Osteoblast (primary cell): Measurements from ENCODE around the gene PKMYT1. TPM values are rescaled to one million over a fixed set of nuclear protein-coding genes. Genes with fewer than 3 reads are reported as not detected.

Source experiments
- DNase-seq: peaks from one replicate; pipeline ENCODE4 v3.0.0; 2011; ENCODE audit warnings: low spot score, mixed read lengths; ENCODE audit not compliant: insufficient read length; ENCODE audit errors: missing footprints
- H2AFZ ChIP-seq: 2 replicates; pipeline ENCODE4 v1.6.0; 2011; ENCODE audit warnings: mild to moderate bottlenecking, low read length
- H3K27ac ChIP-seq: 2 replicates; pipeline ENCODE4 v1.5.1; 2011; ENCODE audit warnings: mild to moderate bottlenecking, low read depth, low read length, moderate library complexity
- H3K27me3 ChIP-seq: 2 replicates; pipeline ENCODE4 v1.6.0; 2012; ENCODE audit warnings: mild to moderate bottlenecking, control low read depth, inconsistent platforms, low read length, moderate library complexity; ENCODE audit not compliant: insufficient read depth
- H3K36me3 ChIP-seq: 2 replicates; pipeline ENCODE4 v1.5.1; 2011; ENCODE audit warnings: mild to moderate bottlenecking, low read length, control low read depth, moderate library complexity; ENCODE audit not compliant: insufficient read depth
- H3K4me1 ChIP-seq: 2 replicates; pipeline ENCODE4 v1.5.1; 2011; ENCODE audit warnings: mild to moderate bottlenecking, low read length, control low read depth, moderate library complexity; ENCODE audit not compliant: insufficient read depth
- H3K4me2 ChIP-seq: 2 replicates; pipeline ENCODE4 v1.6.0; 2011; ENCODE audit warnings: mild to moderate bottlenecking, low read length; ENCODE audit not compliant: insufficient read depth
- H3K4me3 ChIP-seq: fragments of 200-600 bp; sonication (generic); 3 replicates; pipeline ENCODE4 v1.5.1; 2012; ENCODE audit warnings: mild to moderate bottlenecking, low read length, inconsistent platforms; ENCODE audit not compliant: insufficient read depth
- H3K79me2 ChIP-seq: 2 replicates; pipeline ENCODE4 v1.6.0; 2012; ENCODE audit warnings: mild to moderate bottlenecking, low read length, control low read depth, inconsistent platforms; ENCODE audit not compliant: insufficient read depth
- H3K9me3 ChIP-seq: 2 replicates; pipeline ENCODE4 v1.5.1; 2011; ENCODE audit warnings: low read depth, low read length, control low read depth
- H4K20me1 ChIP-seq: 2 replicates; pipeline ENCODE4 v1.6.0; 2012; ENCODE audit warnings: mild to moderate bottlenecking, low read length, control low read depth; ENCODE audit not compliant: insufficient read depth
- CTCF ChIP-seq: IDR thresholded peaks from 2 replicates; pipeline ENCODE4 v1.5.1; 2011; ENCODE audit warnings: mild to moderate bottlenecking, low read depth, low read length, moderate library complexity; ENCODE audit errors: extremely low read depth
- total RNA-seq: library from RNA; depleted of rRNA; stranded (reverse); fragments of >200 nt; gene quantifications from 2 replicates; pipeline ENCODE4 v1.2.3, GENCODE V29; 2012

The PKMYT1 gene
- total RNA-seq, 1 donor, result 1.4 TPM

- peaks cover 68% of the 10 kb centered on the region for H3K27me3 ChIP-seq
- no peak overlapping the region for H2AFZ ChIP-seq
- no peak overlapping the region for H3K4me2 ChIP-seq
- H4K20me1 ChIP-seq, result no peaks in the 10 kb centered on the region
- H3K27ac ChIP-seq, result no peak overlapping the region
- H3K4me3 ChIP-seq, result no peak overlapping the region
- TF ChIP-seq CTCF, result no peak
- no peaks in the 10 kb centered on the region for H3K36me3 ChIP-seq
- no peaks in the 10 kb centered on the region for H3K79me2 ChIP-seq
- H3K4me1 ChIP-seq, result no peaks in the 10 kb centered on the region
- no peak for DNase-seq
- H3K9me3 ChIP-seq, result no peaks in the 10 kb centered on the region
Measured at GRCh38 chr16:3007059-3007956, 27.1 kb upstream of the PKMYT1 start.

GRCh38 chr16:3004781-3005284 is 24.6 kb upstream of the PKMYT1 start:
- Histone ChIP-seq H3K4me1 (no peaks in the 10 kb centered on the region), H3K4me2 (peak overlapping the region; percentile 60), H3K4me3 (peak overlapping the region; percentile 22), H3K79me2 (no peaks in the 10 kb centered on the region), H3K27me3 (peaks cover 53% of the 10 kb centered on the region), H3K9me3 (no peaks in the 10 kb centered on the region), H3K36me3 (no peaks in the 10 kb centered on the region), H2AFZ (no peak overlapping the region), H3K27ac (no peak overlapping the region), H4K20me1 (no peaks in the 10 kb centered on the region)
- DNase-seq, result no peak
- TF ChIP-seq CTCF, result no peak

- no peaks in the 10 kb centered on the region for H3K36me3 ChIP-seq
- H3K27ac ChIP-seq, result no peak overlapping the region
- no peaks in the 10 kb centered on the region for H3K9me3 ChIP-seq
- no peaks in the 10 kb centered on the region for H3K4me1 ChIP-seq
- no peaks in the 10 kb centered on the region for H3K79me2 ChIP-seq
- no peaks in the 10 kb centered on the region for H4K20me1 ChIP-seq
- H3K27me3 ChIP-seq, result peaks cover 52% of the 10 kb centered on the region
- DNase-seq, result peak; percentile 94
- no peak for TF ChIP-seq CTCF
- H3K4me2 ChIP-seq, result no peak overlapping the region
- no peak overlapping the region for H2AFZ ChIP-seq
- no peak overlapping the region for H3K4me3 ChIP-seq
Measured at GRCh38 chr16:3004319-3004718, 24.1 kb upstream of the PKMYT1 start.

- Histone ChIP-seq H3K27ac (no peak overlapping the region), H3K27me3 (peaks cover 46% of the 10 kb centered on the region), H3K4me2 (no peak overlapping the region), H3K9me3 (no peaks in the 10 kb centered on the region), H4K20me1 (no peaks in the 10 kb centered on the region), H3K4me1 (no peaks in the 10 kb centered on the region), H2AFZ (no peak overlapping the region), H3K79me2 (no peaks in the 10 kb centered on the region), H3K4me3 (no peak overlapping the region), H3K36me3 (no peaks in the 10 kb centered on the region)
- TF ChIP-seq CTCF, result no peak
- peak; percentile 100 for DNase-seq
Measured at GRCh38 chr16:3003582-3004270, 23.5 kb upstream of the PKMYT1 start.
